Muscle of leg (tissue), 11 donors: ENCODE measurements around the gene ZNF655. TPM values are rescaled to one million over a fixed set of nuclear protein-coding genes. Genes with fewer than 3 reads are reported as not detected.
A peak's percentile ranks its signal among the peaks of the same experiment; 100 is the strongest.
"Not testable (repeated sequence)": the region's sequence is repeated elsewhere in the genome, so short reads cannot be mapped to it uniquely, and the experiment has no call there.

Experiments
- DNase-seq: peaks from one replicate; pipeline ENCODE4 v3.0.0; 2013
- H3K27ac ChIP-seq: one replicate; pipeline ENCODE4 v1.5.1; 2013; ENCODE audit warnings: mild to moderate bottlenecking, low read length, control low read depth
- H3K27me3 ChIP-seq: one replicate; pipeline ENCODE4 v1.6.1; 2013; ENCODE audit warnings: low read length; ENCODE audit not compliant: control insufficient read depth, insufficient read depth
- H3K36me3 ChIP-seq: one replicate; pipeline ENCODE4 v1.6.1; 2013; ENCODE audit warnings: low read length; ENCODE audit not compliant: control insufficient read depth, insufficient read depth
- H3K4me1 ChIP-seq: one replicate; pipeline ENCODE4 v1.6.1; 2013; ENCODE audit warnings: low read length; ENCODE audit not compliant: control insufficient read depth, insufficient read depth
- H3K4me3 ChIP-seq: one replicate; pipeline ENCODE4 v1.5.1; 2013; ENCODE audit warnings: low read length, control low read depth
- H3K9me3 ChIP-seq: replicated peaks from 2 replicates; pipeline ENCODE4 v1.6.1; 2013; ENCODE audit warnings: low read depth, low read length; ENCODE audit not compliant: control insufficient read depth
- WGBS: methylation state at CpG from one replicate; pipeline ENCODE4 v1.1.5; 2013; ENCODE audit warnings: missing lambda C conversion rate; ENCODE audit not compliant: insufficient coverage; 5-methylcytosine and 5-hydroxymethylcytosine counted together
- polyA plus RNA-seq, 8 donors: library from polyadenylated mRNA; unstranded; fragments of 120-200 nt; gene quantifications; one replicate each; pipeline versions ENCODE4 v1.2.1 to v1.2.3, GENCODE V29; 2013; ENCODE audit warnings: inconsistent platforms in 1 of 8, low replicate concordance in 1 of 8; ENCODE audit not compliant: insufficient read length in 8 of 8, insufficient read depth in 1 of 8
- total RNA-seq: library from RNA; stranded (reverse); fragments of 120-200 nt; gene quantifications from one replicate; pipeline ENCODE4 v1.2.4, GENCODE V29; 2013

The ZNF655 gene
- total and polyA plus RNA-seq, 9 donors, result 32.3 to 51.9 (median 38.7) TPM

GRCh38 chr7:99557940-99558305 lies 519 bp upstream of the ZNF655 start:
- no peak for DNase-seq
- Histone ChIP-seq H3K36me3 (peaks cover 50% of the 10 kb centered on the region), H3K4me3 (peak overlapping the region; percentile 74), H3K4me1 (peaks cover 15% of the 10 kb centered on the region), H3K27me3 (no peaks in the 10 kb centered on the region), H3K9me3 (no peaks in the 10 kb centered on the region), H3K27ac (peak overlapping the region; percentile 99)
- WGBS, result 0% methylated on average over 13 of the region's 17 CpGs

- H3K9me3 ChIP-seq, result no peaks in the 10 kb centered on the region
- DNase-seq, result no peak
- peaks cover 52% of the 10 kb centered on the region for H3K36me3 ChIP-seq
- H3K27me3 ChIP-seq, result no peaks in the 10 kb centered on the region
- 11% methylated on average over 13 of the region's 31 CpGs for WGBS
- peaks cover 15% of the 10 kb centered on the region for H3K4me1 ChIP-seq
- H3K27ac ChIP-seq, result peak overlapping the region; percentile 99
- peak overlapping the region; percentile 74 for H3K4me3 ChIP-seq
Observed at GRCh38 chr7:99559175-99559915, 903 bp downstream of the ZNF655 start.

GRCh38 chr7:99560834-99561736 lies 2.6 kb downstream of the ZNF655 start:
- Histone ChIP-seq H3K4me1 (peaks cover 15% of the 10 kb centered on the region), H3K4me3 (no peak overlapping the region), H3K36me3 (peaks cover 48% of the 10 kb centered on the region), H3K9me3 (no peaks in the 10 kb centered on the region), H3K27ac (no peak overlapping the region), H3K27me3 (no peaks in the 10 kb centered on the region)
- DNase-seq, result no peak
- WGBS, result 89% methylated on average over 3 of the region's 7 CpGs

GRCh38 chr7:99561737-99562051 lies 3.3 kb downstream of the ZNF655 start:
- no peak overlapping the region for H3K27ac ChIP-seq
- H3K9me3 ChIP-seq, result no peaks in the 10 kb centered on the region
- no peak overlapping the region for H3K4me3 ChIP-seq
- WGBS, result 92% methylated on average over 2 of the region's 2 CpGs
- H3K4me1 ChIP-seq, result peaks cover 15% of the 10 kb centered on the region
- H3K36me3 ChIP-seq, result peaks cover 47% of the 10 kb centered on the region
- H3K27me3 ChIP-seq, result no peaks in the 10 kb centered on the region
- no peak for DNase-seq

GRCh38 chr7:99562114-99562784 lies 3.8 kb downstream of the ZNF655 start:
- H3K4me3 ChIP-seq, result no peak overlapping the region
- peaks cover 43% of the 10 kb centered on the region for H3K36me3 ChIP-seq
- H3K27me3 ChIP-seq, result no peaks in the 10 kb centered on the region
- peaks cover 11% of the 10 kb centered on the region for H3K4me1 ChIP-seq
- H3K27ac ChIP-seq, result no peak overlapping the region
- no peaks in the 10 kb centered on the region for H3K9me3 ChIP-seq
- DNase-seq, result no peak
- 92% methylated on average over 2 of the region's 9 CpGs for WGBS

- no peak for DNase-seq
- WGBS, result 71% methylated on average over 1 of the region's 2 CpGs
- Histone ChIP-seq H3K27me3 (no peaks in the 10 kb centered on the region), H3K4me3 (no peak overlapping the region), H3K36me3 (peaks cover 42% of the 10 kb centered on the region), H3K9me3 (no peaks in the 10 kb centered on the region), H3K4me1 (peaks cover 9% of the 10 kb centered on the region), H3K27ac (no peak overlapping the region)
Observed at GRCh38 chr7:99562832-99563231, 4.4 kb downstream of the ZNF655 start.

GRCh38 chr7:99563650-99564049 lies 5.2 kb downstream of the ZNF655 start:
- H3K27ac ChIP-seq, result no peak overlapping the region
- no peaks in the 10 kb centered on the region for H3K27me3 ChIP-seq
- peaks cover 46% of the 10 kb centered on the region for H3K36me3 ChIP-seq
- no peaks in the 10 kb centered on the region for H3K9me3 ChIP-seq
- WGBS, result 91% methylated on average over 4 of the region's 10 CpGs
- peaks cover 9% of the 10 kb centered on the region for H3K4me1 ChIP-seq
- no peak for DNase-seq
- H3K4me3 ChIP-seq, result no peak overlapping the region

GRCh38 chr7:99568770-99569169 lies 10.3 kb downstream of the ZNF655 start:
- H3K27me3 ChIP-seq, H3K9me3 ChIP-seq, H3K4me1 ChIP-seq, DNase-seq, H3K27ac ChIP-seq, H3K4me3 ChIP-seq: not testable (repeated sequence)
- H3K36me3 ChIP-seq, result peaks cover 32% of the 10 kb centered on the region
- 90% methylated on average over 2 of the region's 7 CpGs for WGBS

- Histone ChIP-seq H3K9me3 (no peaks in the 10 kb centered on the region), H3K36me3 (peaks cover 26% of the 10 kb centered on the region), H3K4me3 (no peak overlapping the region), H3K4me1 (no peaks in the 10 kb centered on the region), H3K27ac (no peak overlapping the region), H3K27me3 (no peaks in the 10 kb centered on the region)
- WGBS, result 100% methylated on average over 2 of the region's 3 CpGs
- DNase-seq, result no peak
Observed at GRCh38 chr7:99571768-99572167, 13.3 kb downstream of the ZNF655 start.

GRCh38 chr7:99573257-99573656 lies 14.8 kb downstream of the ZNF655 start:
- H3K4me3 ChIP-seq, result no peak overlapping the region
- H3K9me3 ChIP-seq, result no peaks in the 10 kb centered on the region
- H3K4me1 ChIP-seq, result no peaks in the 10 kb centered on the region
- WGBS, result no CpG with 5 or more reads among the region's 1 CpG
- no peaks in the 10 kb centered on the region for H3K27me3 ChIP-seq
- H3K27ac ChIP-seq, result no peak overlapping the region
- H3K36me3 ChIP-seq, result peaks cover 26% of the 10 kb centered on the region
- no peak for DNase-seq
